IPS DF 6.9 (cell line): ENCODE measurements around the gene PRRC2B.
"Not testable (repeated sequence)": the region's sequence is repeated elsewhere in the genome, so short reads cannot be mapped to it uniquely, and the experiment has no call there.

Experiments
- DNase-seq: peaks from one replicate; pipeline ENCODE4 v3.0.0-alpha.2; 2013; ENCODE audit warnings: low read depth, low spot score
- H3K27ac ChIP-seq: one replicate; pipeline ENCODE4 v1.5.1; 2013; ENCODE audit warnings: low read length, control low read depth
- H3K27me3 ChIP-seq: 2 replicates; pipeline ENCODE4 v1.6.1; 2013; ENCODE audit warnings: mild to moderate bottlenecking, low read length; ENCODE audit not compliant: control insufficient read depth, insufficient read depth
- H3K36me3 ChIP-seq: 2 replicates; pipeline ENCODE4 v1.6.1; 2013; ENCODE audit warnings: low read length; ENCODE audit not compliant: control insufficient read depth, insufficient read depth
- H3K4me1 ChIP-seq: 2 replicates; pipeline ENCODE4 v1.6.1; 2013; ENCODE audit warnings: low read length; ENCODE audit not compliant: control insufficient read depth, insufficient read depth
- H3K4me3 ChIP-seq: 2 replicates; pipeline ENCODE4 v1.5.1; 2013; ENCODE audit warnings: mild to moderate bottlenecking, low read length
- H3K9me3 ChIP-seq: 2 replicates; pipeline ENCODE4 v1.6.1; 2013; ENCODE audit warnings: low read length, inconsistent platforms; ENCODE audit not compliant: control insufficient read depth, insufficient read depth
- WGBS: extraction: QIAGEN DNeasy Blood & Tissue Kit; methylation state at CpG from one replicate; pipeline ENCODE4 v1.1.7; 2013; ENCODE audit warnings: mixed read lengths, missing lambda C conversion rate; ENCODE audit not compliant: insufficient read length, insufficient coverage; 5-methylcytosine and 5-hydroxymethylcytosine counted together

Gene PRRC2B

DNA sequence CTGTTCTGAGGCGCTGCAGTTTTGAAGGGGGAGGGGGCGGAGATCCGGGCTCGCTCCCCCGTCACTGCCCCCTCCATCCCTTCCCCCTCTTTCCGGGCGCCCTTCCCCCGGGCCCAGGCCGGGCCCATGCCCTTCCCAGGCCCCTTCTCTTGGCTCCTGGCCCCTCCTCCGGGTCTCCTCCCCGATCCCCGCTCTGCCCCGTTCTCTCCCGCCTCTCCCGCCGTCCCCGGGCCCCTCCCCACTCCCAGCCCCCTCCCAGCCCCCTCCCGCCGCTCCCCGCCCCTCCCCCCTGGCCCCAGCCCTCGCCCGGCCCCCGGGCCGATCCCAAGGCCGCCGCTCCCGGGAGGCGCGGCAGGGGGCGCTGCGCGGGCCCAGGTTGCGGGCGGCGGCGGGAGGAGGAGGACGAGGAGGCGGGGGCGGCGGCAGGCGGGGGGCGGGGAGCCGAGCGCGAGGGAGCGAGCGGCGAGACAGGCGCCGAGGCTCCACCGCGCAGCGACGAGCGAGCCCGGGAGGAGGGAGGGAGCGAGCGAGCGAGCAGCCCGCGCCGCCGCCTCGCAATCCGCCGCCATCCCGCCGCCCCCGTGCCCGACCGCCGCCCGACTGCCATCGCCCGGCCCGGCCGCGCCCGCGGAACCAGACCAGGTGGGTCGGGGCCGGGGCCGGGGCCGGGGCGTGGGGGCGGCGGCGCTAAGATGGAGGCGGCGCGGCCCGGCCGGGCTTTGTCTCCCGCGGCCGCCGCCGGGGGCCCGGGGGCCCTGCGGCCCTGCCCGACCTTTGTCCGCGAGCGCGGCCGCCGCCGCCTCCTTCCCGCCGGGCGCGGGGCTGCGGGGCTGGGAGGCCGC lies at the start of gene PRRC2B:
Gene PRRC2B (plus strand): TSS at position 465 of the 842 bp plus-strand sequence. CDS start 36,059 bp downstream, outside the sequence.
- Histone ChIP-seq H3K36me3 (0 out of 2 replicates have a peak, but pooled peaks cover 3% of the 10 kb centered on the region), H3K27ac (no peak within 1 kb of the TSS), H3K4me1 (peaks cover 9% of the 10 kb centered on the region; the same call in 1 of the 2 replicates), H3K9me3 (no peaks in the 10 kb centered on the region), H3K27me3 (no peaks in the 10 kb centered on the region), H3K4me3 (peak within 1 kb of the TSS; percentile 88)
- no CpG with 5 or more reads among the region's 114 CpGs for WGBS
- no peak for DNase-seq

DNA sequence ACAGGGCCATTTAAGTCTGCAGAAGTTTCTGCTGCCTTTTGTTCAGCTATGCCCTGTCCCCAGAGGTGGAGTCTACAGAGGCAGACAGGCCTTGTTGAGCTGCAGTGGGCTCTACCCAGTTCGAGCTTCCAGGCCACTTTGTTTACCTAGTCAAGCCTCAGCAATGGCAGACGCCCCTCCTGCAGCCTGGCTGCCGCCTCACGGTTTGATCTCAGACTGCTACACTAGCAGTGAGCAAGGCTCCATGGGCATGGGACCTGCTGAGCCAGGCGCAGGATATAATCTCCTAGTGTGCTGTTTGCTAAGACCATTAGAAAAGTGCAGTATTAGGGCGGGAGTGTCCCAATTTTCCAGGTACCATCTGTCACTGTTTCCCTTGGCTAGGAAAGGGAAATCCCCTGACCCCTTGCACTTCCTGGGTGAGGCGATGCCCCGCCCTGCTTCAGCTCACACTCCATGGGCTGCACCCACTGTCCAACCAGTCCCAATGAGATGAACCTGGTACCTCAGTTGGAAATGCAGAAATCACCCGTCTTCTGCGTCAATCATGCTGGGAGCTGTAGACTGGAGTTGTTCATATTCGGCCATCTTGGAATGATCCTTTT lies 48.9 kb upstream of the PRRC2B start:
- WGBS = no CpG with 5 or more reads among the region's 11 CpGs
- H3K36me3 ChIP-seq, DNase-seq, H3K27me3 ChIP-seq, H3K4me1 ChIP-seq, H3K9me3 ChIP-seq, H3K4me3 ChIP-seq, H3K27ac ChIP-seq: not testable (repeated sequence)

DNA sequence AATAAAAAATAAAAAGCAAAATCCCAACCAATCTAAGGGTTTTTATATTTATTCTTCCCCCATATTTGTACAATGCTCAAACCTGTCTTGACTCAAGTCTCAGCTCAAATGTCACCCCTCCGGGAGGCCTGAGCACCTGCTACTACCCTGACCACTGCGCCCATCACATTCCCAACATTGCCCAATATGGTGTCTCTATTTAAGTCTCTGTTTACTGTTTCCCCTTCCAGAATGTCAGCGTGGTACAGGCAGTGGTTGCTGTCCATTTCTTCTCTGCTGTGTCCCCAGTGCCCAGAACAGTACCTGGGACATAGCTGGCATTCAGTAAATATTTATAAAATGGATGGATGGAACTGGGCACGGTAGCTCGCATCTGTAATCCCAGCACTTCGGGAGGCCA lies 47.3 kb upstream of the PRRC2B start:
- Histone ChIP-seq H3K36me3 (no peaks in the 10 kb centered on the region), H3K9me3 (no peaks in the 10 kb centered on the region), H3K27me3 (no peaks in the 10 kb centered on the region), H3K27ac (no peak overlapping the region), H3K4me3 (no peak overlapping the region), H3K4me1 (peaks cover 2% of the 10 kb centered on the region)
- no peak for DNase-seq
- WGBS = no CpG with 5 or more reads among the region's 6 CpGs

DNA sequence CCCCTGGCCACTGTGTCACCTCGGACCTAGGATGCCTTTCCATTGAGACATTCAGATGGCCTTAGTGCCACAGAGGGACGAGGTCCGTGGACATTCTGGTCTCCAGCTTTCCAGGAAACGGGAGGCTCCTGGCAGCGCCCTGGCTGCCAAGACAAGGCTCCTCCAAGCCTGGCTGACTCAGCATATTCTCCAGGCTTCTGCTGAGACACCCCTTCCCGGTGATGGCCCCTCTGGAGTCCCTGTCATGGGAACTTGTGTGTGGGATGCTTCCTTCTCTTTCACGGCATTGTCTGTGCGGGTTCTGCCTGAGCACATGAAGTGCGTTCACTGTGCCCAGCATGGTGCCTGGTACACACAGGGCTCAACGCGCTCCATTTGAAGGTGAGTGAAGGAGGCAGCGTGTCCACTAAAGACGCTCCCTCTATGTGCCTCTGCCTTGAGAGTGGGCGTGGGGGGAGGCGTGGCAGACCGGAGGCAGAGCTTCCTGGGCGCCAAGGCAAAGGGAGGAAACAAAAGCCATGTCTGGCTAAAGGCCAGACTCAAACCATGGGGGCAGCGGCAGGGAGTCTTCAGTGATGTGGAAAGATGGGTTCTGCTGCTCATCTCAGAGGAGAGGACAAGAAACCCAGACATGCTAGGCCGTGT lies 46.4 kb upstream of the PRRC2B start:
- no peaks in the 10 kb centered on the region for H3K36me3 ChIP-seq
- H3K27me3 ChIP-seq = no peaks in the 10 kb centered on the region
- H3K9me3 ChIP-seq = no peaks in the 10 kb centered on the region
- DNase-seq = no peak
- no CpG with 5 or more reads among the region's 19 CpGs for WGBS
- peaks cover 2% of the 10 kb centered on the region for H3K4me1 ChIP-seq
- H3K27ac ChIP-seq = no peak overlapping the region
- H3K4me3 ChIP-seq = no peak overlapping the region

DNA sequence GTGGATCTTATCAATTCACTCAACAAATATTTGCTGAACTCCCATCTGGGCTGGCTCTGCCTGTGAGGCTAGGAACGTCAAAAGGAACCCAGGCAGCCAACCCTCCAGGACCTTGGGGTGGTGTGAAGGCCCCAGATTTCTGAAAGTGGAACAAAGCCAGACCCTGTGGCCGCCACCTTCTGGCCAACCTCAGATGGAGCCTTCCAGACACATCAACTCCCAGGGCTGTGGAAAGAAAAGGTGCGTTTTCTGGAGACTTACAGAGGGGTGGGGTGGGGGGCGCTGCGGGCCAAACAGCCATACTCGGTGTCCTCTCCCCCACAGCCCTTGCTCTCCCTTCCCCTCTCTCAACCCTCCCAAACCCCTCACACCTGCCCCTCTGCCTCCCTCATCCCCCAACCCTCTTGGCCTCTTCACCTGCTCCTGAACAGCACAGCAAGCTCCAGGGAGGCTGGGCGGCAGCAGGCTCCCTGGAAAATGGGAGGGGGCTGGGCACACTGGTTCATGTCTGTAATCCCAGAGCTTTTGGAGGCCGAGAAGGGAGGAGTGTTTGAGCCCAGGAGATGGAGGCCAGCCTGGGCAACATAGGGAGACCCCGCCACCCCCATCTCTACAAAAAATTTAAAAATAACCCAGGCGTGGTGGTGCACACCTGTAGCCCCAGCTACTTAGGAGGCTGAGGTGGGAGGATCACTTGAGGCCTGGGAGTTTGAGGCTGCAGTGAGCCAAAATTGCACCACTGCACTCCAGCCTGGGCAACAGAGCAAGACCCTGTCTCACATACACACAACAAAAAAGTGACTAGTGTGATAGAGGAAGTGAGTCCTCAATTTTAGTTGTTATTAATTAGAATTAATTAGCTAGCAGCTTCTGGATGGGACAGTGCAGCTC lies 45.0 kb upstream of the PRRC2B start:
- Histone ChIP-seq H3K9me3 (no peaks in the 10 kb centered on the region), H3K27ac (no peak overlapping the region), H3K4me1 (peaks cover 2% of the 10 kb centered on the region), H3K27me3 (no peaks in the 10 kb centered on the region), H3K36me3 (no peaks in the 10 kb centered on the region), H3K4me3 (no peak overlapping the region)
- no peak for DNase-seq
- no CpG with 5 or more reads among the region's 10 CpGs for WGBS

DNA sequence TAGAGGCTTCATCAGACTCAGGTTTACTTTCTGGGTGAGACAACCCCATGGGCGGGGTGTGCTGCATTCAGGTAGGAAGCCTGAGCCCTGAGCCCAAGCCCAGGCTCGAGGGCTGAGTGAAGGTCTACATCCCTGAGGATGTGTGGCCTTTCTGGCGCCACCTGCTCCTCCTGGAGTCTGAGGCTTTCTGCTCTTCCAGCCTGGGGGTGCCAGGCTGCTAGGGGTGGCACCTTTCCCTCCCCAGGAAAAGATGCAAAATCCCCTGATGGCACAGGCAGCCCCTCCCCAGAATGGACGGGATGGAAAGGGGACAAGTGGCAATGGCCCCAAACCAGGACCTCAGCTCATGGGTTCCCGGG lies 44.4 kb upstream of the PRRC2B start:
- Histone ChIP-seq H3K4me1 (peaks cover 2% of the 10 kb centered on the region), H3K4me3 (no peak overlapping the region), H3K27me3 (no peaks in the 10 kb centered on the region), H3K9me3 (no peaks in the 10 kb centered on the region), H3K36me3 (no peaks in the 10 kb centered on the region), H3K27ac (no peak overlapping the region)
- WGBS = no CpG with 5 or more reads among the region's 5 CpGs
- no peak for DNase-seq

DNA sequence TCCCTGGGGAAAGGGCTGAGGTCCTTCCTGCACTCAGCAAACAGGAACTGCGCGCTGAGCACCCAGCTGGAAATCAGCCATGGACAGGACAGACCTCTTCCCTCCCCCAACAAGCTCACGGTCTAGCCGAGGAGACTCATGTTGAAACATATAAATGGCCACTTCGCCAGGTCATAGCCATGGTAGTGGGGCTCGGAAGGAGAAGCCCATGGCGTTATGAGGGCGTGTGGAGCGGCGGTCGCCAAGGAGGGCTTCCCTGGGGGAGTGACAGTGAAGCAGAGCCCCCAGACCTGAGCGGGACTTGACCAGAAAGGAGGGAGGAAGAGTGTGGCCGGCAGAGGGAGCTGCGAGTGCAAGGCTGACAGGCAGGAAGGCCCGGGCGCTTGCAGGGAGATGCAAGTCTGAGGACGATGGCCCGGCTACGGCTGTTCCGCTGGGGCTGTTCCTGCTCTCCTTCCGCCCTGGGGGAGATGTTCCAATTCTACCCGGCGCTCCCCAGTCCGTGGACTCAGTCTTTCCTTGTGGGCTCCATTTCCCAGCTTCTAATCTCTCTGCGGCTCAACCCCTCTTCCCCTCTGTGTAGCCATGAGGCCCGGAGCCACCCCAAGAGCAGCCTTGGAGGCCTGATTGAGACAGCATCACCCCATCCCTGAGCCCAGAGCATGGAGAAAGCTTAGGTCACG lies 43.9 kb upstream of the PRRC2B start:
- no peaks in the 10 kb centered on the region for H3K9me3 ChIP-seq
- peak; percentile 78 for DNase-seq
- no peaks in the 10 kb centered on the region for H3K36me3 ChIP-seq
- peaks cover 2% of the 10 kb centered on the region for H3K4me1 ChIP-seq
- WGBS = no CpG with 5 or more reads among the region's 27 CpGs
- H3K27me3 ChIP-seq = no peaks in the 10 kb centered on the region
- no peak overlapping the region for H3K27ac ChIP-seq
- H3K4me3 ChIP-seq = peak overlapping the region; percentile 21; the same call in 1 of the 2 replicates

DNA sequence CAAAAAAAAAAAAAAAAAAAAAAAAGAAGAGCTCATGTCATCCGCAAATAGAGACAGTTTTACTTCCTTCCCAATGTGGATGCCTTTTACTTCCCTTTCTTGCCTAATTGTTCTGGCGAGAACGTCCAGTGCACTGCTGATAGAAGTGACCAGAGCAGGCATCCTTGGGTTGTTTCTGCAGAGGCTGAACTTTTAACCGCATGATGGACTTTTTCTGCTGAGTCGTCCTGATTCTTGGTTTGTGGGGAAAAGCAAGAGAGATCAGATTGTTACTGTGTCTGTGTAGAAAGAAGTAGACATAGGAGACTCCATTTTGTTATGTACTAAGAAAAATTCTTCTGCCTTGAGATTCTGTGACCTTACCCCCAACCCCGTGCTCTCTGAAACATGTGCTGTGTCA lies 37.4 kb upstream of the PRRC2B start:
- not testable (repeated sequence) for H3K4me3 ChIP-seq, H3K9me3 ChIP-seq, DNase-seq, H3K36me3 ChIP-seq, H3K27me3 ChIP-seq, H3K4me1 ChIP-seq, H3K27ac ChIP-seq
- WGBS = no CpG with 5 or more reads among the region's 6 CpGs

DNA sequence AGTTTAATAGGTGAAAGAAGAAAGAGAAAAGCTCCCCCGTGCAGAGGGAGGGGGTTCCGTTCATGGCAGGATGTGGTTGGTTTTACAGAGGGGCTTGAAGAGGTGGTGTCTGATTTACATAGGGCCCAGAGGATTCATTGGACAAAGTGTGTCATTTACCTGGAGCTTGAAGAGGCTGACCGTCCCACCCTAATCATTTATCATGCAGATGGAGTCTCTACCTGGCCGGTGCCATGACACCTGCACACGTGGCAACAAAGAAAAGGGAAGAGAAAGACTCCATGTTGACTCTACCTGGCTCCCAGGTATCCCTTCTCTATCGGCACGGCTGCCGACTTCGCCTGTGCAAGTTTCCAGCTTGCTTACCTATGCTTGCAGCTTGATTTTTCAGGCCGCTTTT lies 35.3 kb upstream of the PRRC2B start:
- DNase-seq = no peak
- no CpG with 5 or more reads among the region's 10 CpGs for WGBS
- Histone ChIP-seq H3K9me3 (no peaks in the 10 kb centered on the region), H3K4me1 (peaks cover 4% of the 10 kb centered on the region), H3K36me3 (no peaks in the 10 kb centered on the region), H3K27ac (no peak overlapping the region), H3K4me3 (no peak overlapping the region), H3K27me3 (no peaks in the 10 kb centered on the region)
